ENCODE measurements around the gene MITF. TPM values are rescaled to one million over a fixed set of nuclear protein-coding genes. Genes with fewer than 3 reads are reported as not detected.

The MITF gene
- total RNA-seq, 2 donors from 2014 or later: 0.50 to 3.8 TPM

DNA sequence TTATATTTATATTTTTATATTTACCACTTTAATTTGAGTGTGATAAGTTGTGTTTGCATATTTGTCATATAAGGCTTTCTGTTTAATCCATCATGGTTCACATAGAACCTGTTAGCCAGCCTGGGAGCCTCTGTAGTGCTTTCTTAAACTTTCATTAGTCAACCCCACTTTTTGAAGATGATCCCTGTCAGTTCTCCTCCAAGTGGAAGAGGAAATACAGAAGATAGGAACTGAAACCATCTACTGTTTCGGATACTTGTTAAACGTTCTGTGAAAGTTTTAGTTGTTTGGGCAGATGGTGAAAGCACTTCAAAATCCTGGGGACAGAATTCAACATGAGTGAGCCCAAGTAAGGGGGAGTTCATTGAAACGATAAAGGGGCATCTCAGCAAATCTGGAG lies 255.7 kb downstream of the MITF start:
- no peaks in the 10 kb centered on the region for H3K27me3 Mint-ChIP-seq
- H3K27ac Mint-ChIP-seq: no peak overlapping the region
- H3K9me3 ChIP-seq (ENCODE audit: control insufficient read depth, low read length, poor library complexity, severe bottlenecking): no peaks in the 10 kb centered on the region
- DNase-seq (no peak), ATAC-seq (no peak)
- H3K4me1 Mint-ChIP-seq: no peaks in the 10 kb centered on the region
- H3K4me3 Mint-ChIP-seq: no peak overlapping the region
- H3K36me3 Mint-ChIP-seq (ENCODE audit: low read depth): no peaks in the 10 kb centered on the region

- no peak for DNase-seq
- H3K4me3 Mint-ChIP-seq: no peak overlapping the region
These were observed 258.5 kb downstream of the MITF start for GRCh38 chr3:69997631-69998307.

GRCh38 chr3:69998759-69999139 lies 259.5 kb downstream of the MITF start:
- Mint-ChIP-seq H3K27ac (no peak overlapping the region), H3K27me3 (no peaks in the 10 kb centered on the region), H3K36me3 (ENCODE audit: low read depth) (no peaks in the 10 kb centered on the region), H3K4me3 (no peak overlapping the region), H3K4me1 (no peaks in the 10 kb centered on the region)
- DNase-seq: no peak
- ATAC-seq: no peak
- H3K9me3 ChIP-seq (ENCODE audit: control insufficient read depth, low read length, poor library complexity, severe bottlenecking): no peaks in the 10 kb centered on the region

More at GRCh38 chr3:69997631-69998307, 258.5 kb downstream of the MITF start:
- Mint-ChIP-seq H3K27me3 (no peaks in the 10 kb centered on the region), H3K36me3 (ENCODE audit: low read depth) (no peaks in the 10 kb centered on the region), H3K4me1 (no peaks in the 10 kb centered on the region), H3K27ac (no peak overlapping the region)
- no peak for ATAC-seq
- H3K9me3 ChIP-seq (ENCODE audit: control insufficient read depth, low read length, poor library complexity, severe bottlenecking): no peaks in the 10 kb centered on the region

- H3K4me3 Mint-ChIP-seq: no peak within 1 kb of the TSS
- ATAC-seq (no peak), DNase-seq (no peak)
- H3K36me3 Mint-ChIP-seq (ENCODE audit: low read depth): no peaks in the 10 kb centered on the region
- no peak within 1 kb of the TSS for H3K27ac Mint-ChIP-seq
- no peaks in the 10 kb centered on the region for H3K9me3 ChIP-seq (ENCODE audit: control insufficient read depth, low read length, poor library complexity, severe bottlenecking)
- H3K27me3 Mint-ChIP-seq: no peaks in the 10 kb centered on the region
- no peaks in the 10 kb centered on the region for H3K4me1 Mint-ChIP-seq
These were observed 260.1 kb downstream of the MITF start, which contains the start of gene SAMMSON for GRCh38 chr3:69999140-70000027. SAMMSON (plus strand) TSS chr3:69999733.

DNA sequence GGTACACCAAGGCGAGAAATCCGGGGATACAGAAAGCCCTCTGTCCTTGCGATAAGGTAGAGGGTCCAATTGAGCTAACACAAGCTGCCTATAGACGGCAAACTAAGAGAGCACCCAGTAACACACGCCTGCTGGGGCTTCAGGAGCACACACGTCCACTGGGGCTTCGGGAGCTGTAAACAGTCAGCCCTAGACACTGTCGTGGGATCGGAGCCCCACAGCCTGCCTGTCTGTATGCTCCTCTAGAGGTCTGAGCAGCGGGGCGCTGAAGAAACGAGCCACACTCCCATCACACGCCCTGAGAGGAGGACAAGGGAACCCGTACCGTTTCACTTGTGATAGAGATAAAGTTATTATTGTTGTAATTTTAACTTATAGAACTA lies 260.8 kb downstream of the MITF start:
- DNase-seq (no peak), ATAC-seq (no peak)
- no peaks in the 10 kb centered on the region for H3K9me3 ChIP-seq (ENCODE audit: control insufficient read depth, low read length, poor library complexity, severe bottlenecking)
- Mint-ChIP-seq H3K4me1 (no peaks in the 10 kb centered on the region), H3K4me3 (no peak overlapping the region), H3K36me3 (ENCODE audit: low read depth) (no peaks in the 10 kb centered on the region), H3K27ac (no peak overlapping the region), H3K27me3 (no peaks in the 10 kb centered on the region)

GRCh38 chr3:70000563-70001081 lies 261.4 kb downstream of the MITF start:
- no peak for ATAC-seq
- H3K27me3 Mint-ChIP-seq: no peaks in the 10 kb centered on the region
- no peak overlapping the region for H3K27ac Mint-ChIP-seq

GRCh38 chr3:70003119-70003518 lies 263.9 kb downstream of the MITF start:
- no peak for ATAC-seq
- H3K9me3 ChIP-seq (ENCODE audit: control insufficient read depth, low read length, poor library complexity, severe bottlenecking): no peaks in the 10 kb centered on the region
- Mint-ChIP-seq H3K4me1 (no peaks in the 10 kb centered on the region), H3K4me3 (no peak overlapping the region), H3K27ac (no peak overlapping the region), H3K36me3 (ENCODE audit: low read depth) (no peaks in the 10 kb centered on the region), H3K27me3 (no peaks in the 10 kb centered on the region)
- DNase-seq: no peak

More at GRCh38 chr3:70000563-70001081, 261.4 kb downstream of the MITF start:
- H3K9me3 ChIP-seq (ENCODE audit: control insufficient read depth, low read length, poor library complexity, severe bottlenecking): no peaks in the 10 kb centered on the region
- no peak for DNase-seq
- Mint-ChIP-seq H3K36me3 (ENCODE audit: low read depth) (no peaks in the 10 kb centered on the region), H3K4me1 (no peaks in the 10 kb centered on the region), H3K4me3 (no peak overlapping the region)

DNA sequence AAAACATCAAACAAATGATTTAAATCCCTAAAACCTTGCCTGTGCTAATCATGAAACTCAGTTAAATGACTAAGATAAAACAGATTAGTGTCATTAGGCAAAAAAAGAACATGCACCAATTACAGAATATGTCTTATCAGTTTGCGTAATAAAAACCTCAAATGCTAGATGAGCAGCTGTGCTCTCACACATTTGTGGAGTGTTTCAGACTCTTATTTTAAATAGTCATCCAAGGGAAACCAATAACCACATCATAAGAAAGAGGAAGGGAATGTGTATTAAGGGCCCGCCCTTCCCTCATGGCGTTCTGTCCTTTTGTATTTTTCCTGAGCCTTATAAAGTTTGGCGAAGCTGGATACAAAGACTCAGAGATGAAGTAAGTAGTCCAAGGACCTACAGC lies 266.8 kb downstream of the MITF start:
- Mint-ChIP-seq H3K4me1 (no peaks in the 10 kb centered on the region), H3K36me3 (ENCODE audit: low read depth) (no peaks in the 10 kb centered on the region), H3K4me3 (no peak overlapping the region), H3K27me3 (no peaks in the 10 kb centered on the region), H3K27ac (no peak overlapping the region)
- no peaks in the 10 kb centered on the region for H3K9me3 ChIP-seq (ENCODE audit: control insufficient read depth, low read length, poor library complexity, severe bottlenecking)
- no peak for ATAC-seq
- DNase-seq: no peak

GRCh38 chr3:70010346-70010745 lies 271.1 kb downstream of the MITF start:
- H3K4me3 Mint-ChIP-seq: no peak overlapping the region
- no peak for DNase-seq
- no peaks in the 10 kb centered on the region for H3K4me1 Mint-ChIP-seq
- ATAC-seq: no peak
- H3K9me3 ChIP-seq (ENCODE audit: control insufficient read depth, low read length, poor library complexity, severe bottlenecking): no peaks in the 10 kb centered on the region
- H3K27ac Mint-ChIP-seq: no peak overlapping the region
- H3K27me3 Mint-ChIP-seq: no peaks in the 10 kb centered on the region
- H3K36me3 Mint-ChIP-seq (ENCODE audit: low read depth): no peaks in the 10 kb centered on the region

GRCh38 chr3:70011582-70011981 lies 272.3 kb downstream of the MITF start:
- no peaks in the 10 kb centered on the region for H3K27me3 Mint-ChIP-seq
- no peak overlapping the region for H3K4me3 Mint-ChIP-seq
- DNase-seq (no peak), ATAC-seq (no peak)
- H3K4me1 Mint-ChIP-seq: no peaks in the 10 kb centered on the region
- no peaks in the 10 kb centered on the region for H3K9me3 ChIP-seq (ENCODE audit: control insufficient read depth, low read length, poor library complexity, severe bottlenecking)
- no peaks in the 10 kb centered on the region for H3K36me3 Mint-ChIP-seq (ENCODE audit: low read depth)
- H3K27ac Mint-ChIP-seq: no peak overlapping the region

Measured in T-helper 17 cell (primary cell).